Iris pigment epithelial cell (primary cell): Measurements from ENCODE around the gene TFIP11.

Experiments used
- DNase-seq: peaks from one replicate; pipeline ENCODE4 v3.0.0-alpha.2; 2011; ENCODE audit warnings: low read depth

TFIP11 gene

GRCh38 chr22:26503758-26504157, 8.5 kb downstream of the TFIP11 start:
- DNase-seq: no peak

DNA sequence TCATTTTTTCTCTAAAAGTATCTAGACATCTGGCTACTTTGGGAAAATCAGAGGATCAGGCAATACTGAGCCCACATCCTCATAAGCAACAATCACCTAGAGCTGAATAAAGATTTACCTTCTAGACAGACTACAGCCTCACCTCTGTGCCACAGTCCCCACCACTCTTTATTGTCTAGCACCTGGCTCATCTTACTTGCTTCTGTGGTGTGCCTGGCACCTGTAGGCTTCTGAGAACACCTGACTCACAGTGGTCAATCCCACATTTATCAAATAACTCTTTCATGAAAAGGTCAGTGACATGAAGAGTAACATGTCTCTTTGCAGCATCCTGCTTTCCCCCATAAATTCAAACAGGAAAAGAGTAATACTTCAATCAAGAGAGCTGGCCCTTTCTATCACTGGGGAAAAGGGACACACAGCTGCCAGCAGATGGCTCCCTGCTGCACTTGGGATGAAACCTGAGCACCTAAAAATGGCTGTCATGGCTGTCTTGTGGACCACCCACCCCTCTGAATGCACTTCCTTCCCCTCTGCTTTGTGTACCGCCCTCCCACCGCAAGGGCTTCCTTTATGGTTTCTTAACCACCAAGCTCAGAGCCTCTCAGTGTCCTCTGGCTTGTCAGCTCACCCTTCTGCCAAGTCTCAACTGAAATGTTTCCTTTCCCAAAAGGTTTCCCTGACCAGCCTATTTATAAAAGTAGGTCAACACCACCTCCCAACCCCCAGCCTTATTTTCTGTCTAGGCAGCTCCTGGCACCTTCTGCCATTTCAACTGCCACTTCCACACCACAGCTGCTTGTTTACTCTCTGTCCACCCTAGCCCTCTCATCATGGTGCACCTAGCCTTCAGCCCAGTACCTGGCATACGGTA, 9.3 kb downstream of the TFIP11 start:
- DNase-seq: peak; percentile 50

- DNase-seq: no peak
Observed at GRCh38 chr22:26501996-26502395, 10.3 kb downstream of the TFIP11 start.

DNA sequence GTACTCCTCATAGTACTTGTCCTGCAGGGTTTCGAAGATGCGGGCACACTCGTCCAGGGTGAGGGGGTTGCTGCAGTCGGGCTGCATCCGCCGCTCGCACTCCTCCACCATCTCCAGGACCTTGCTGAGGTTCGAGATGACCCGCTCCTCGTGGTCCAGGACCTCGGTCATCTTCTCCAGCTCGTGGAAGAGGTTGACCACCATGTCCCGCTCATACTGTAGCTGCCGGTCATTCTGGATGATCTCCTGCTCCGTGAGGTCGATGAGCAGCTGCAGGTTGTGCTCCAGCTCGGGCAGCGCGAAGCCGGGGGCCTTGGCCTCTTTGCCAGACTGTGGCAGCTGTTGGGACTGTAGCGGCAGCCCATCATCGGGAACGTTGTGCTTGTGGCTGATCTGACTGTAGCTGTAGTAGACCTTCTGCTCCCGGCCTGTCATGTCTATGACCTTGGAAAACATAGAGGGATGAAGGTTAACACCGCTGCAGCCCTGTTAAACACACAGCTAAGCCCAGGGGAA, 13.0 kb downstream of the TFIP11 start:
- DNase-seq: no peak

DNA sequence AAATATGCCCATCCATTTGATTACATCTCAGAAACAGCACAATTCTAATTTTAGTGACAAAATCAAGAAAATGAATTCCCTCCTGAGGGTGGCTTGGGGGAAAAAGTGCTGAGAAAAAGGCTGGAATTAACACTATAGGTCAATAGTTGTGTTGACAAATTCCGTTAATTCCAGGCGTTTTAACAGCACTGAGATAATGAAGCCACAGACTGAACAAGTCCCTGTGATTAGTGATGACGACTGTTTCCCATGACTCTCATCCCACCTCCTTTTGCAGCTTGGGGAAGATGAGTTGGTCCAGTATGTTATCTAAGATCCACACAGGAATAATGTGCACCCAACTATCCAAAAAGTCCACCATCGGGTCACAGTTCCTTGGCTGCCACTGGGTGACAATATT, 15.8 kb downstream of the TFIP11 start:
- no peak for DNase-seq

DNA sequence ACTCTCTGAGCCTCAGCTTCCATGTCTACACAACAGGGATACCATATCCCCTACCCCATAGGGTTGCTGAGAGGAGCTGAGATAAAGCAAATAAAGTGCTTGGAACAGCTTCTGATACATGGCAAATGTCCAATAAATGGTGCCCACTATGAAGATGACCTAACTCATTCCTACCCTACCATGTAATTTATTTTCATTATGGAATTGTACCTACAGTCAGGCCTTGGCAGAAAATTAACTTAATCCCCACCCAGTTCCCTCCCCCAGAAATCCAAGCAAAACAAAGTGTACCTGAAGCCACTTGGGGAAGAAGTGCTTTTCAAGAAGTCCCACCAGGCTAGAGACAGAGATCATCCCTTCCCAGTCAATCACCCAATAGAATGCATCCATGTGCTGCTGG, 17.8 kb downstream of the TFIP11 start:
- DNase-seq: no peak

- no peak for DNase-seq
Observed at GRCh38 chr22:26492220-26492619, 20.1 kb downstream of the TFIP11 start.

- no peak for DNase-seq
Observed at GRCh38 chr22:26489447-26490036, 22.7 kb downstream of the TFIP11 start.

- no peak for DNase-seq
Observed at GRCh38 chr22:26487996-26488395, 24.3 kb downstream of the TFIP11 start.

DNA sequence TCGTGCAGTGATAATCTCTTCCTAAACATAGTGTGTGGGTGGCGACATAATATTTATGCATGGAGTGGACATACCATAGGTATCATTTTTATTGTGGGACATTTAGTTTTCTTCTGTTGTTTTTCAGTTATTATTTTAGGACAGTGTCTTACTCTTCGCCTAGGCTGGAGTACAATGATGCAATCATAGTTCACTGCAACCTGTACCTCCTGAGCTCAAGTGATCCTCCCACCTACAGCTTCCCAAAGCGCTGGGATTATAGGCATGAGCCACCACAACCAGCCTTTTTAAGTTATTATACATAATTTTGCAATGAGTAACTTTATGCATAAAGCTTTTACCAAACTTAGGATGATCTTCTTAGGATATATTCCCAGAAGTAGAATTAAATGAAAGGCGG, 25.9 kb downstream of the TFIP11 start:
- DNase-seq: no peak

DNA sequence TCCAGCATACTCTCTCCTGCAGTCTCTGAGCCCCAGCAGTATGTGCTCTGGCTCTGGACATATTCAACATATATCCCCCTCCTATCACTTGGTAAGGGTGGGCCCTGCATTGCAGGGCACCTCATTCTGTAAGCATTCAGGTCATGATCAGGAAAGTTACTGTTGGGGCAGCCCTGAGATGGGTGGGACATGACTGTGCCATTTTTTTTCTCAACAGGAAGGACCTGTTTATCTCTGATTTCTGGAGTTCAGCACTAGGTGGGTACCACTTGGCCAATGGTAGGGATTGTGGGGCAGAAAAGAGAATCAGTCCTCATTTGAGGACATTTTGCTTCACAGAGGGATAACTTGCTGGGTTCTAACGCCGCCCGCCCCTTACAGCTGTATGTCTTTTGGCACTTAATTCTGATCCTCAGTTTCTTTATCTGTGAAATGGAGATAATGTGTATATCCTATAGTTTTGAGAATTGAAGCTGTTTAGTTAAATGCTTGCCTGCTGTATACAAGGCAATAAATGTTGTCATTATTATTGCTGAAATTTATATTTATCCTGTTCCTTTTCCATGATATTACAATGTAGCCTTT, 26.4 kb downstream of the TFIP11 start:
- no peak for DNase-seq

DNA sequence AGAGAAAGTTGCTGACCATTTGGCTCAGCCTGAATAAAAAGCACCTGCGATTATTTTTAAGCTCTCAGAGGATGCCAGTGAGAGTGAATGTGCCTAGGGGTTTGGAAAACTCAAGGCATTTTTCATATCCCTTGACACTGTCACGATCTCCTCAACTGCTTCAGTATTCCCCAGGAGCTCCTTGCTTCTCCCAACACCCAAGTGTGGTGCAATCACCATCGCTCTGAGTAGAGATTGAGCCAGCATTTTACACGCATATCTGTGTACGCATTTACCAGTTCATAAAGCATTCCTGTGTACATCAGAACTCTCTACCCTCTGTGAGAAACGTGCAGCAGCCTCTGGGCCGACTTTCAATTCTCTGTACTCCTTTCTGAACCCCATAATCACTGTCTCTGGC, 27.3 kb downstream of the TFIP11 start:
- no peak for DNase-seq

DNA sequence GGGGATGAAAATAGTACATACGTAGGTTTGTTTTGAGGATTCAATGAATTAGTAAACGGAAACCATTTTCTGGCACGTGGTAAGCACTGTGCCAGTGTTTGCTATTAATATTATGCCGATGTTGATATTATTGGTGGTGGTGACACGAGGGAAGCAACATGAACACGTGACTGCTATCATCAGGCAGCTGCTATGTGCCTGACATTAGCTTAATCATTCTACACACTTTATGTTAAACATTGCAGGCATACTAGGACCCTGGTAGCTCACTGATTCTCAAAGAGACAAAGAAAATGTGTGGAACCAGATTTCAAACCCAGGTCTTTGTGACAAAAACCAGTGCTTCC, 27.9 kb downstream of the TFIP11 start:
- no peak for DNase-seq

DNA sequence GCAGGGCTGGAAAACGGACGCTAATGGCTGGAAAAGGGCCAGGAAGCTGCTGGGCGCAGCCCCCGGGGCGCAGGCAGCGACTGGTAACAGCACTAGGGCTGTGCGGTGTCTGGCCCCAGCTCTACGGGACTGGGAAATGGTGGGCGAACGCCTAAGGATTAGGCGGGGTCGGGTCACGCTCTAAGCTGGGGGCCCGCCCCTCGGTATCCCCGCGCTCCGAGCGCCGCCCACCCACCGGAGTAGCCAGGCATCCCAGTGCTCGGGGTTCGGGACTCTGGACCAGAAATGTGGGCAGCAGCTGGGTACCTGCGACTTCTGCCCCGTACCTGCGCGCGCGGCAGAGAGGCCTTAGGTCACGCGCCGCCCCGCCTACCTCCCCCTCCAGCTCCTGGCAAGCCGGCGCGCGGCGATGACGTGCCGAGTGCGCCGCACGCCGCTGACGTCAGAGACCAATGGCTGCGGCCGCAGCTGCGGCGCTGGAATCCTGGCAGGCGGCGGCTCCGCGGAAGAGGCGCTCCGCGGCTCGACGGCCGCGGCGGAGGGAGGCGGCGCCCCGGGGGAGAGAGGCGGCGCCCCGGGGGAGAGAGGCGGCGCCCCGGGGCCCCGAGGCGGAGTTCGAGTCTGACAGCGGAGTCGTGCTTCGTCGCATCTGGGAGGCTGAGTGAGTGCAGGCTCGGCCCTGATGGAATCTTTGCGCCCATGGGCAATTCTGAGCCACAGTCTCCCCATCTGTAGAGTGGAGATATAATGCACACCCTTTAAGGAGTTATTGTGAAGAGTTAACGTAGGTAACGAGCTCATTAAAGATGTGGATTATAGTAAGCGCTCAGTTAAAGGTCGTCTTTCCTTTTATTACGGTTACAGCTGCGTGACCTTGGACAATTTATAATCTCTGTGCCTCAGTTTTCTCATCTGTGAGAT, 28.6 kb downstream of the TFIP11 start, which contains the start of the genes HPS4 and SRRD:
Gene HPS4 (minus strand): TSS at position 345 of the 921 bp plus-strand sequence. CDS start 2,021 bp downstream, outside the sequence.
Gene SRRD (plus strand): TSS at position 439 of the 921 bp plus-strand sequence. CDS start 14 bp downstream, at position 453.
- DNase-seq: peak; percentile 89

GRCh38 chr22:26483043-26483438, 29.2 kb downstream of the TFIP11 start:
- DNase-seq: no peak

DNA sequence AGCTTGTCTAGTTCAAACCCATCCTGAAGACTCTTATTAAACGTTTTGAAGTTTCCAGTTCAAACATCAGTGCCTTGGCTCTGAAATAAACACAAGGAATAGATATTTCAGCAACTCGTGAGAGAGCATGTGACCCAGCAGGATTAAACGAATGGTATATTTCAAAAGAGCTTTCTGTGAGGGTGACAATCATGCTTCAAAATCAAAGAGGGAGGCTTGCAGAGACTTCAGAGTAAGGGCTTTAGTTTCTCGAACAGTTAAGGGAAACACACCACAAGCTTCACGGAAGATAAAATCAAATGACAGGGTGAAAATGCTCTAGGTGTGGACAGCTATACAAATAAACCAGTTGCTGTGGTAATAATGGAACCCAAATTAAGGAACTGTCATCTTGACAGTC, 30.1 kb downstream of the TFIP11 start:
- no peak for DNase-seq

- no peak for DNase-seq
Observed at GRCh38 chr22:26481694-26482093, 30.6 kb downstream of the TFIP11 start.

DNA sequence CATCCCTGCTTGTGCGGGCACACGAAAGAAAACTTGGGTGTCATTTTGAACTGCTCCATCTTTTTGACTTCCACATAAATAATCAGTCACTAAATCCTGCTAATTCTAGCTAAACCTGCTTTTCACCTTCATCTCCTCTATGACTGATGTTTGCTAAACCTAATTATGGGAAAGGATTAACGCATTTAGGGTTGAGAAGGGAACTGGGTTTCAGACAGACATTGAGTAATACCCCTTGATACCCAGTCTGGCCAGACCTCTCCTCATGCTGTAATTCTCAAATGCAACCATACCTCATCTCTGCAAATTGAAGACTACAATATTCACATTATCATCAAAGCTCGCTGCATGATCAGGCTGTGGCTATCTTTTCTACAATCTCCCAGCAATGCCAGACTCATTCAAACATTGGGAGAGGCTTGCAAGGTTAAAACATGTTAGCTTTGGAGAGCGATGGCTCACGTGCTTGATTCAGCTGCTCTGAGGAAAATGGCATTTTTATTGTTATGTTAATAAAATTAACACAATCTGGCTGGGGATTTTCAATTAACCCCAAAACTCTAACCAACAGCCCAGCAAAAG, 31.1 kb downstream of the TFIP11 start:
- DNase-seq: no peak

- DNase-seq: no peak
Observed at GRCh38 chr22:26480611-26480932, 31.7 kb downstream of the TFIP11 start.

- DNase-seq: no peak
Observed at GRCh38 chr22:26479792-26480610, 32.3 kb downstream of the TFIP11 start.
